ENCODE data around the gene CDH23. TPM values are rescaled to one million over a fixed set of nuclear protein-coding genes. Genes with fewer than 3 reads are reported as not detected.

CDH23 gene
- total and polyA plus RNA-seq, 10 of the 15 experiments (the other 5 are each of a cell fraction or from before 2014, with no cell fraction given) = 0.09 to 0.40 (median 0.15) TPM; not detected in 1

DNA sequence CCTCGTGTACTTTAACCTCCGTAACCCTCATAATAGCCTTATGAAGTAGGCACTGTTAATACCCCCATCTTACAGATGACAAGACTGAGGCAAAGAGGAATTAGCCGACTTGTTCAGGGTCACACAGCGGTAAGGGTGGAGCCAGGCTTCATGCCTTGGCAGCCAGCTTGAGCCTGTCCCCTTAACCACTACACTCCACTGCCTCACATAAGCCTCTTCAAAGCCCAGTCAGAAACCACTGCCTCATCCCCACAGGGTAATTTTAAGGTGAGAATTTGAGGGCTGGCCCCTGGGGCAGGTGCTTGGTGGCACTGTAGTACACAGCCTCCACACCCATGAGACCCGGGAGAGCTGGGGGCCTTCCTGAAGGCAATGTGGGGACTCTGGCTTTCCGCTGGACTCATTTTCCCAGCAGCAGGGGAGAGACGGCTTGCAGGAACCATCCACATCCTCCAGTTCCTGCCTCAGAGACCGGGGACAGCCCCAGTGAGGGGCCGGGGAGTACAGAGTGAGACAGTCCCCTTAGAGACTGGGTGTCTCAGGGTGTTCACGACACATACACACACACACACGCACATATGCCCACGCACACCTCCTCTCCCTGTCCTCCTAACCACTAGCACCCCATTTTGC lies 330.5 kb downstream of the CDH23 start (continued):
- TF ChIP-seq E2F4 (IDR thresholded peaks at IDR 0.05; ENCODE audit: low read depth, low read length) = no peak
- TF ChIP-seq, protein P1, sequence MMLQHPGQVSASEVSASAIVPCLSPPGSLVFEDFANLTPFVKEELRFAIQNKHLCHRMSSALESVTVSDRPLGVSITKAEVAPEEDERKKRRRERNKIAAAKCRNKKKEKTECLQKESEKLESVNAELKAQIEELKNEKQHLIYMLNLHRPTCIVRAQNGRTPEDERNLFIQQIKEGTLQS (IDR thresholded peaks at IDR 0.05; ENCODE audit: borderline replicate concordance, extremely low read depth, low read depth, low read length) = no peak
- TF ChIP-seq NFIC (IDR thresholded peaks at IDR 0.05; ENCODE audit: low read depth, low read length) = no peak; the same call in 1 of the 2 replicates
- TF ChIP-seq FOXM1 (IDR thresholded peaks at IDR 0.05; ENCODE audit: low read depth, low read length) = no peak
- no peak for TF ChIP-seq SUPT20H (IDR thresholded peaks at IDR 0.05; ENCODE audit: borderline replicate concordance, control insufficient read depth, low read depth, low read length)
- no peak for TF ChIP-seq TCF7 (IDR thresholded peaks at IDR 0.05; ENCODE audit: borderline replicate concordance)
- no peak for TF ChIP-seq SMAD5 (IDR thresholded peaks at IDR 0.05; ENCODE audit: low read depth)
- TF ChIP-seq BCLAF1 (IDR thresholded peaks at IDR 0.05) = no peak
- TF ChIP-seq SUZ12 (IDR thresholded peaks at IDR 0.05; ENCODE audit: unreplicated experiment) = no peak
- TF ChIP-seq HDAC2 (IDR thresholded peaks at IDR 0.05) = no peak
- TF ChIP-seq RFX5 (IDR thresholded peaks at IDR 0.05; ENCODE audit: low read depth, low read length) = no peak
- TF ChIP-seq ZNF207 (IDR thresholded peaks at IDR 0.05; ENCODE audit: borderline replicate concordance) = no peak
- TF ChIP-seq, protein P2, sequence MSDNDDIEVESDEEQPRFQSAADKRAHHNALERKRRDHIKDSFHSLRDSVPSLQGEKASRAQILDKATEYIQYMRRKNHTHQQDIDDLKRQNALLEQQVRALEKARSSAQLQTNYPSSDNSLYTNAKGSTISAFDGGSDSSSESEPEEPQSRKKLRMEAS (IDR thresholded peaks at IDR 0.05; ENCODE audit: low read depth, low read length) = no peak
- 0 out of 2 replicates have a peak, but pooled peaks have one; percentile 16 for TF ChIP-seq TCF12 (IDR thresholded peaks at IDR 0.05; ENCODE audit: low read depth, low read length)
- TF ChIP-seq ZNF592 (IDR thresholded peaks at IDR 0.05) = no peak
- peak in 1 of 2 experiments; percentile 45; a peak in 1 of 3 replicates for TF ChIP-seq EGR1 (IDR thresholded peaks at IDR 0.05; ENCODE audit: borderline replicate concordance in 1 of 2, low read depth in 2 of 2, low read length in 2 of 2)
- TF ChIP-seq CBFB (IDR thresholded peaks at IDR 0.05; ENCODE audit: low read depth) = peak; percentile 54; the same call in 1 of the 2 replicates
- no peak for TF ChIP-seq SREBF1 (IDR thresholded peaks at IDR 0.05; ENCODE audit: low read length)
- no peak for TF ChIP-seq PAX5 (IDR thresholded peaks at IDR 0.05; ENCODE audit: borderline replicate concordance, low read depth, low read length)
- TF ChIP-seq KAT2A (conservative IDR thresholded peaks at IDR 0.05; ENCODE audit: control insufficient read depth, low read depth, low read length) = no peak
- TF ChIP-seq ETV6 (conservative IDR thresholded peaks at IDR 0.05 in 1 of 2, IDR thresholded peaks at IDR 0.05 in 1 of 2; ENCODE audit: borderline replicate concordance in 1 of 2, low read depth in 1 of 2) = no peak

Measured in GM12878 (cell line).